RPMI8226 (cell line): ENCODE results near the gene ILKAP.
A peak's percentile ranks its signal among the peaks of the same experiment; 100 is the strongest.

ENCODE experiments used
- DNase-seq: peaks from one replicate; pipeline ENCODE4 v3.0.0-alpha.2; 2015

ILKAP gene

GRCh38 chr2:238121511-238122286 lies 81.8 kb downstream of the ILKAP start:
- no peak for DNase-seq

GRCh38 chr2:238120463-238121298 lies 82.8 kb downstream of the ILKAP start:
- peak; percentile 51 for DNase-seq
